Measurements from ENCODE around the gene MCEMP1. TPM values are rescaled to one million over a fixed set of nuclear protein-coding genes. Genes with fewer than 3 reads are reported as not detected.
A peak's percentile ranks its signal among the peaks of the same experiment; 100 is the strongest.

Gene MCEMP1
- total RNA-seq, 3 donors from 2014 or later, result not detected

- ATAC-seq (peak; percentile 92 to 94), DNase-seq (peak; percentile 64)
- Mint-ChIP-seq H3K4me1 (ENCODE audit: low read depth) (peaks cover 56% of the 10 kb centered on the region), H3K36me3 (ENCODE audit: insufficient read depth) (no peaks in the 10 kb centered on the region), H3K4me3 (peak overlapping the region; percentile 69), H3K27me3 (ENCODE audit: low read depth) (no peaks in the 10 kb centered on the region), H3K9me3 (no peaks in the 10 kb centered on the region)
These were observed 28.7 kb downstream of the MCEMP1 start for GRCh38 chr19:7705387-7706187.

DNA sequence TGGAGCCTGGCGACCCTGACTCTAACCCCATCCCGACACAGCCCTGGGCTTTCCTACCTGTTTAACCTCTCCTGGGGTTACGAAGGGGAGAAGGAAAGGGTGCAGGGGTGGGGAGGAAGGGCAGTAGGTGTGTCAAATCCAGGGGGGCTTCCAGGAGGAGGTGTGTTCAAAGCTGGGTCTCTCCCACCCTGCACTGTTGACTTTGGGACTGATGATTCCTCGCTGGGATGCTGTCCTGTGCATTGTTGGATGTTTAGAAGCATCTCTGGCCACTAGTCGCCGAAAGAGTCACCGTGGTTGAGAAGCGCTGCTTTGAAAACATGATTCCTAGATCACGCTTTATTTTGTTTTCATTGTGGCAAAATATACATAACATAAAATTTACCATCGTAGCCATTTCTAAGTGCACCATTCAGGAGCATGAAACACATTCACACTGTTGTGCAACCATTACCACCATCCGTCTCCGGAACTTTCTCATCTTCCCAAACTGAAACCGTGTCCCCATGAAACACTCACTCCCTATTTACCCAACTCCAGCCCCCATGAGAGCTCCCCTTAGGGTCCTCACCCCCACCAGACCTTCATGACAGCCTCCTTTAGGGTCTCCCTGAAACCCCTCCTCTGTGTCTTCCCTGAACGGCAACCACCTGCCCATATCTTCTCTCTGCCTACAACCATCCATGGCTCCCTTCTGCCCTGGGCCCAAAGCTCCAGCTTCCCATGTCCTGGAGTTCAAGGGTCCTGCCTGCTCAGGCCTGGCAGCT is 29.5 kb downstream of the MCEMP1 start:
- Mint-ChIP-seq H3K4me1 (ENCODE audit: low read depth) (peaks cover 58% of the 10 kb centered on the region), H3K36me3 (ENCODE audit: insufficient read depth) (no peaks in the 10 kb centered on the region), H3K27me3 (ENCODE audit: low read depth) (no peaks in the 10 kb centered on the region), H3K4me3 (peak overlapping the region; percentile 69), H3K9me3 (no peaks in the 10 kb centered on the region)
- DNase-seq, result no peak
- ATAC-seq, result no peak

DNA sequence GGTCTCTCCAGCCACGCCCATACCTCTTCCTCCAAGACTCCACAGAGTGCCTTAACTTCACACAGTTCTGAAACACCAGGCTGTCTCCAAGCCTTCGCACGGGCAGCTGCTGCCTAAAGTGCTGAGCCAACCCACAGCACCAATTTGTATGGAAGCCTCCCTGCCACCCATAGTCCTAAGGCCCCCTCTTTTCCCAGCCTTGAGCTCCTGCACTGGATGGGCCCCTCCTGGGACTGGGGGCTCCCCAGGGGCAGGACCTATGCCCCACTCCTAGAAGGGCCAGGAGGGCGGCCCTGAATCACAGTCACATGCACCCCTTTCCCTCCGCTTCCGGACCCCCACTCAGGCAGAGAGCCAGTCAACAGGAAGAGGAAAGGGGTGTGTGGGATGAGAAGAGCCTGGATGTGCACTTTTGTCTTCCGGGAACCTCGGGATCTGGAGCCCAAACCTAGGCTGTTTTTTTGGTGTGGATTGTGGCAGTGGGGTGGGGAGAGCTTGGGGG is 30.1 kb downstream of the MCEMP1 start:
- ATAC-seq (no peak), DNase-seq (no peak)
- H3K4me3 Mint-ChIP-seq, result peak overlapping the region; percentile 69
- H3K4me1 Mint-ChIP-seq (ENCODE audit: low read depth), result peaks cover 58% of the 10 kb centered on the region
- no peaks in the 10 kb centered on the region for H3K9me3 Mint-ChIP-seq
- no peaks in the 10 kb centered on the region for H3K27me3 Mint-ChIP-seq (ENCODE audit: low read depth)
- H3K36me3 Mint-ChIP-seq (ENCODE audit: insufficient read depth), result no peaks in the 10 kb centered on the region

DNA sequence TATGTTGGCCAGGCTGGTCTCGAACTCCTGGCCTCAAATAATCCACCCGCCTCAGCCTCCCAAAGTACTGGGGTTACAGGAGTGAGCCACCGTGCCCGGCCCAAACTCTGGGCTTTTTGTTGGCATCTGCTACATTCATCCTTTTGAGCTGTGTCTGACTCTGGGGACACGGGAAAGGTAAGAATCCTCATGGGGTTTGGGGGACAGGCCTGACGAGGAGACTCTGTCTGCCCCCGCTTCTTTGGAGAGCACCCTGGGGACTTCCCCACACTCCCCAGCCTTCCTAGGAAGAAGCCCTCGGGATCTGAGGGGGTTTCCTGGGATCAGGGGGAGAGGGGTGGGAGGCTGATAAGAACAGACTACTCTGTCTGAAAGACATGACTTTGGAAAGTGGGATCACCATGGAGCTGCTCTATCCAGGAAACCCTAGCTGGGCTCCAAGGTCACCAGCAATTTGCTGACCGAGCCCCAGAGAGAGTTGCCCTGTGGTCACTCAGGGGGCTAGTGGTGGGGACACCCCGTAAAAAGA is 33.1 kb downstream of the MCEMP1 start:
- Mint-ChIP-seq H3K27me3 (ENCODE audit: low read depth) (no peaks in the 10 kb centered on the region), H3K4me3 (no peak overlapping the region), H3K4me1 (ENCODE audit: low read depth) (peaks cover 41% of the 10 kb centered on the region), H3K9me3 (no peaks in the 10 kb centered on the region), H3K36me3 (ENCODE audit: insufficient read depth) (no peaks in the 10 kb centered on the region)
- ATAC-seq (no peak), DNase-seq (no peak)

- Mint-ChIP-seq H3K4me1 (ENCODE audit: low read depth) (peaks cover 35% of the 10 kb centered on the region), H3K36me3 (ENCODE audit: insufficient read depth) (no peaks in the 10 kb centered on the region), H3K4me3 (no peak overlapping the region), H3K27me3 (ENCODE audit: low read depth) (no peaks in the 10 kb centered on the region), H3K9me3 (no peaks in the 10 kb centered on the region)
- ATAC-seq (no peak), DNase-seq (no peak)
These were observed 33.7 kb downstream of the MCEMP1 start for GRCh38 chr19:7710616-7711015.

DNA sequence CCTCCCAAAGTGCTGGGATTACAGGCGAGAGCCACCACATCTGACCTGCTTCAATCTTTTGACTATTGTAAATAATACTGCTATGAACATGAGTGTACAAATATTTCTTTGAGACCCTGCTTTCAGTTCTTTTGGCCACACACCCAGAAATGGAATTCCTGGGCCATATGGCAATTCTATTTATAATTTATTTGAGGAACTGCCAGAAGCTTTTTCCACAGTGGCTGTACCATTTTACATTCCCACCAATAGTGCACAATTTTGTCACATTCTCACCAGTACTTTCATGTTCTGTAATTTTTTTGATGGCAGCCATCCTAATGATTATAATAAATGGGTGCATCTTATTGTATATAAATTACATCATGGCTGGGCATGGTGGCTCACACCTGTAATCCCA is 38.8 kb downstream of the MCEMP1 start:
- no peak for DNase-seq
- no peaks in the 10 kb centered on the region for H3K36me3 Mint-ChIP-seq (ENCODE audit: insufficient read depth)
- no peak overlapping the region for H3K4me3 Mint-ChIP-seq

GRCh38 chr19:7716762-7717161 is 39.9 kb downstream of the MCEMP1 start:
- no peak for DNase-seq
- H3K36me3 Mint-ChIP-seq (ENCODE audit: insufficient read depth), result no peaks in the 10 kb centered on the region
- no peak for ATAC-seq
- peaks cover 16% of the 10 kb centered on the region for H3K4me1 Mint-ChIP-seq (ENCODE audit: low read depth)
- peaks cover 5% of the 10 kb centered on the region for H3K9me3 Mint-ChIP-seq
- no peak overlapping the region for H3K4me3 Mint-ChIP-seq
- H3K27me3 Mint-ChIP-seq (ENCODE audit: low read depth), result no peaks in the 10 kb centered on the region

More for the DNA sequence above, 38.8 kb downstream of the MCEMP1 start:
- ATAC-seq, result no peak
- H3K27me3 Mint-ChIP-seq (ENCODE audit: low read depth), result no peaks in the 10 kb centered on the region
- peaks cover 17% of the 10 kb centered on the region for H3K4me1 Mint-ChIP-seq (ENCODE audit: low read depth)
- H3K9me3 Mint-ChIP-seq, result peaks cover 5% of the 10 kb centered on the region

GRCh38 chr19:7718668-7719067 is 41.8 kb downstream of the MCEMP1 start:
- DNase-seq, result no peak
- Mint-ChIP-seq H3K36me3 (ENCODE audit: insufficient read depth) (no peaks in the 10 kb centered on the region), H3K4me3 (no peak overlapping the region), H3K9me3 (peaks cover 5% of the 10 kb centered on the region), H3K27me3 (ENCODE audit: low read depth) (no peaks in the 10 kb centered on the region), H3K4me1 (ENCODE audit: low read depth) (peaks cover 16% of the 10 kb centered on the region)
- no peak for ATAC-seq

- Mint-ChIP-seq H3K36me3 (ENCODE audit: insufficient read depth) (no peaks in the 10 kb centered on the region), H3K27me3 (ENCODE audit: low read depth) (no peaks in the 10 kb centered on the region), H3K4me3 (no peak overlapping the region), H3K9me3 (peaks cover 5% of the 10 kb centered on the region), H3K4me1 (ENCODE audit: low read depth) (peaks cover 10% of the 10 kb centered on the region)
- DNase-seq (no peak), ATAC-seq (no peak)
These were observed 43.5 kb downstream of the MCEMP1 start for GRCh38 chr19:7720351-7720750.

GRCh38 chr19:7722231-7722651 is 45.4 kb downstream of the MCEMP1 start:
- ATAC-seq (no peak), DNase-seq (no peak)
- Mint-ChIP-seq H3K36me3 (ENCODE audit: insufficient read depth) (no peaks in the 10 kb centered on the region), H3K4me1 (ENCODE audit: low read depth) (peaks cover 10% of the 10 kb centered on the region), H3K27me3 (ENCODE audit: low read depth) (peaks cover 2% of the 10 kb centered on the region), H3K9me3 (peaks cover under 1% of the 10 kb centered on the region), H3K4me3 (no peak overlapping the region)

- Mint-ChIP-seq H3K4me3 (no peak overlapping the region), H3K36me3 (ENCODE audit: insufficient read depth) (no peaks in the 10 kb centered on the region), H3K4me1 (ENCODE audit: low read depth) (peaks cover 12% of the 10 kb centered on the region), H3K27me3 (ENCODE audit: low read depth) (peaks cover 34% of the 10 kb centered on the region), H3K9me3 (peaks cover 4% of the 10 kb centered on the region)
- ATAC-seq (no peak), DNase-seq (no peak)
These were observed 48.9 kb downstream of the MCEMP1 start for GRCh38 chr19:7725791-7726190.

GRCh38 chr19:7729211-7729610 is 52.3 kb downstream of the MCEMP1 start:
- peaks cover 13% of the 10 kb centered on the region for H3K4me1 Mint-ChIP-seq (ENCODE audit: low read depth)
- DNase-seq (no peak), ATAC-seq (peak in 1 of 2 donors; percentile 49)
- H3K4me3 Mint-ChIP-seq, result no peak overlapping the region
- peaks cover 47% of the 10 kb centered on the region for H3K27me3 Mint-ChIP-seq (ENCODE audit: low read depth)
- no peaks in the 10 kb centered on the region for H3K36me3 Mint-ChIP-seq (ENCODE audit: insufficient read depth)
- H3K9me3 Mint-ChIP-seq, result peaks cover 4% of the 10 kb centered on the region

Measured in activated T-cell treated with anti-CD3 and anti-CD28 coated beads, Interleukin-2, amount 50 U/mL, for 4 hours (primary cell).